ENCODE data around the gene WDTC1. TPM values are rescaled to one million over a fixed set of nuclear protein-coding genes. Genes with fewer than 3 reads are reported as not detected.

WDTC1 gene
- total and polyA plus RNA-seq, 2 of the 13 experiments (the other 11 are each of a cell fraction or from before 2014, with no cell fraction given): 5.5 TPM

- DNase-seq (ENCODE audit: low spot score) (no peak), ATAC-seq (no peak), FAIRE-seq (no peak)
- no TSS peak for BruUV-seq (replicated peaks)
- Histone ChIP-seq H3K27ac (ENCODE audit: extremely low read length, insufficient read depth, low read length) (no peak overlapping the region), H3K36me3 (replicated peaks in 1 of 2; ENCODE audit: control insufficient read depth in 1 of 2, insufficient read depth in 2 of 2, low read length in 2 of 2) (no peaks in the 10 kb centered on the region), H3K27me3 (ENCODE audit: control insufficient read depth in 1 of 2, insufficient read depth in 2 of 2, low read length in 2 of 2) (no peaks in the 10 kb centered on the region), H4K20me1 (ENCODE audit: insufficient read depth, low read length) (no peaks in the 10 kb centered on the region), H3K9me3 (ENCODE audit: low read length) (no peaks in the 10 kb centered on the region), H3K9ac (ENCODE audit: insufficient read depth, low read depth, low read length) (no peak overlapping the region), H3K4me3 (replicated peaks in 1 of 3; ENCODE audit: insufficient read depth in 1 of 3, low read depth in 2 of 3, low read length in 3 of 3) (no peak overlapping the region), H3K79me2 (ENCODE audit: insufficient read depth, low read length) (no peaks in the 10 kb centered on the region), H3K4me2 (ENCODE audit: low read depth, low read length) (no peak overlapping the region), H3K4me1 (ENCODE audit: insufficient read depth, low read length) (no peaks in the 10 kb centered on the region), H2AFZ (ENCODE audit: low read length) (no peak overlapping the region)
- POLR2A ChIA-PET: interaction anchor here (1.4 kb wide), 1 partner anchor 12 kb away, joined by 3 read pairs; the partner anchor contains the start of gene WDTC1
- CTCF ChIA-PET (ENCODE audit: low intra/inter-chr PET ratio, low total read pairs): no interaction called here
- in situ Hi-C loops (cut with HindIII; ENCODE audit: extremely low pct_ligation_motif_present, low pct_unique_long_range_greater_than_20kb): no loop called here
- TF ChIP-seq TRIM24 (CRISPR knock-in tag; IDR thresholded peaks at IDR 0.05) (no peak), ZNF143 (CRISPR knock-in tag; IDR thresholded peaks at IDR 0.05) (no peak), ATF7 (IDR thresholded peaks at IDR 0.05) (no peak), ATF7 (CRISPR knock-in tag; IDR thresholded peaks at IDR 0.05) (no peak), FOXO4 (CRISPR knock-in tag; conservative IDR thresholded peaks at IDR 0.05) (no peak), DBP (CRISPR knock-in tag; IDR thresholded peaks at IDR 0.05; ENCODE audit: not compliant biosample characterization) (no peak)
- WGBS (ENCODE audit: low lambda C conversion rate): 91% methylated on average over 1 of the region's 1 CpG
- intact Hi-C loops (cut with micrococcal nuclease; ENCODE audit: unreplicated experiment): no loop called here
Observed at GRCh38 chr1:27246194-27246593, 11.8 kb downstream of the WDTC1 start.

- Histone ChIP-seq H2AFZ (ENCODE audit: low read length) (no peak overlapping the region), H3K4me3 (replicated peaks in 1 of 3; ENCODE audit: insufficient read depth in 1 of 3, low read depth in 2 of 3, low read length in 3 of 3) (no peak overlapping the region), H3K4me1 (ENCODE audit: insufficient read depth, low read length) (peaks cover 12% of the 10 kb centered on the region), H3K4me2 (ENCODE audit: low read depth, low read length) (no peak overlapping the region), H3K27me3 (ENCODE audit: control insufficient read depth in 1 of 2, insufficient read depth in 2 of 2, low read length in 2 of 2) (no peaks in the 10 kb centered on the region), H3K9me3 (ENCODE audit: low read length) (no peaks in the 10 kb centered on the region), H3K27ac (ENCODE audit: extremely low read length, insufficient read depth, low read length) (no peak overlapping the region), H4K20me1 (ENCODE audit: insufficient read depth, low read length) (no peaks in the 10 kb centered on the region), H3K9ac (ENCODE audit: insufficient read depth, low read depth, low read length) (no peak overlapping the region), H3K79me2 (ENCODE audit: insufficient read depth, low read length) (no peaks in the 10 kb centered on the region), H3K36me3 (replicated peaks in 1 of 2; ENCODE audit: control insufficient read depth in 1 of 2, insufficient read depth in 2 of 2, low read length in 2 of 2) (no peaks in the 10 kb centered on the region)
- no peak for TF ChIP-seq KDM6A (CRISPR knock-in tag; IDR thresholded peaks at IDR 0.05; ENCODE audit: low read depth)
- TF ChIP-seq KAT2B (IDR thresholded peaks at IDR 0.05; ENCODE audit: borderline replicate concordance, low read depth, low read length): peak; percentile 79; the same call in 1 of the 2 replicates
- no TSS peak for BruUV-seq (replicated peaks)
- intact Hi-C loops (cut with micrococcal nuclease; ENCODE audit: unreplicated experiment) (no loop called here), in situ Hi-C loops (cut with HindIII; ENCODE audit: extremely low pct_ligation_motif_present, low pct_unique_long_range_greater_than_20kb) (no loop called here)
- ATAC-seq: no peak
- WGBS (ENCODE audit: low lambda C conversion rate): 74% methylated on average over 3 of the region's 3 CpGs
- FAIRE-seq: no peak
- CTCF ChIA-PET (ENCODE audit: low intra/inter-chr PET ratio, low total read pairs): no interaction called here
- POLR2A ChIA-PET: no interaction called here
- no peak for DNase-seq (ENCODE audit: low spot score)
Observed at GRCh38 chr1:27253596-27253995, 19.2 kb downstream of the WDTC1 start.
